Measurements from ENCODE around the gene NACA. TPM values are rescaled to one million over a fixed set of nuclear protein-coding genes. Genes with fewer than 3 reads are reported as not detected.
"Not testable (repeated sequence)": the region's sequence is repeated elsewhere in the genome, so short reads cannot be mapped to it uniquely, and the experiment has no call there.

The NACA gene
- total RNA-seq, 2 experiments from 2014 or later: 1,279 to 1,321 TPM

DNA sequence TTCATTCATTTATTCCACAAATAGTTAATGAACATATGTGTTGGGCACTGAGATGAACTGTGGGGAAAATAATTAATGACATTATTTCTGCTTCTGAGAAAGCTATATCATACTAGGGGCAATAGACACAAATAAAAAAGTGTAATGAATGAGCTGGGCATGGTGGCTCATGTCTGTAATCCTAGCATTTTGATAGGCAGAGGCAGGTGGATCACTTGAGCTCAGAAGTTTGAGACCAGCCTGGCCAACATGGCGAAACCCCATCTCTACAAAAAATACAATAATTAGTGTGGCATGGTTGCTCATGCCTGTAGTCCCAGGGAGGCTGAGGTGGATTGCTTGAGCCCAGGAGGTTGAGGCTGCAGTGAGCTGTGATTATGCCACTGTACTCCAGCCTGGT lies 32.9 kb upstream of the NACA start:
- H3K27me3 Mint-ChIP-seq (ENCODE audit: low read depth); H3K4me1 Mint-ChIP-seq (ENCODE audit: low read depth); DNase-seq; H3K36me3 Mint-ChIP-seq (ENCODE audit: low read depth); H3K27ac Mint-ChIP-seq; H3K4me3 Mint-ChIP-seq; H3K9me3 Mint-ChIP-seq: not testable (repeated sequence)
- CTCF ChIA-PET: interaction anchor here (0.6 to 9.6 kb wide), 15 partner anchors 12 to 354 kb away, joined by 3 to 87 read pairs (median 4); partner anchors contain the start of genes STAT6 and TAC3
- intact Hi-C loops (cut with micrococcal nuclease): loop anchor here (1.0 to 5.0 kb wide), 6 partner anchors 229 to 424 kb away; partner anchors contain the start of gene LRP1

GRCh38 chr12:56753566-56753965 lies 28.5 kb upstream of the NACA start:
- H3K9me3 Mint-ChIP-seq: no peaks in the 10 kb centered on the region
- peaks cover 25% of the 10 kb centered on the region for H3K36me3 Mint-ChIP-seq (ENCODE audit: low read depth)
- no peak for DNase-seq
- no peak overlapping the region for H3K27ac Mint-ChIP-seq
- peak overlapping the region; percentile 13 for H3K4me3 Mint-ChIP-seq
- H3K4me1 Mint-ChIP-seq (ENCODE audit: low read depth): peaks cover 28% of the 10 kb centered on the region
- no peaks in the 10 kb centered on the region for H3K27me3 Mint-ChIP-seq (ENCODE audit: low read depth)
- CTCF ChIA-PET: interaction anchor here (0.7 to 9.6 kb wide), 7 partner anchors 11 to 358 kb away, joined by 3 to 87 read pairs (median 4); partner anchors contain the start of gene STAT6
- intact Hi-C loops (cut with micrococcal nuclease): loop anchor here (5.0 kb wide), 1 partner anchor 334 kb away; the partner anchor contains the start of gene NAB2

DNA sequence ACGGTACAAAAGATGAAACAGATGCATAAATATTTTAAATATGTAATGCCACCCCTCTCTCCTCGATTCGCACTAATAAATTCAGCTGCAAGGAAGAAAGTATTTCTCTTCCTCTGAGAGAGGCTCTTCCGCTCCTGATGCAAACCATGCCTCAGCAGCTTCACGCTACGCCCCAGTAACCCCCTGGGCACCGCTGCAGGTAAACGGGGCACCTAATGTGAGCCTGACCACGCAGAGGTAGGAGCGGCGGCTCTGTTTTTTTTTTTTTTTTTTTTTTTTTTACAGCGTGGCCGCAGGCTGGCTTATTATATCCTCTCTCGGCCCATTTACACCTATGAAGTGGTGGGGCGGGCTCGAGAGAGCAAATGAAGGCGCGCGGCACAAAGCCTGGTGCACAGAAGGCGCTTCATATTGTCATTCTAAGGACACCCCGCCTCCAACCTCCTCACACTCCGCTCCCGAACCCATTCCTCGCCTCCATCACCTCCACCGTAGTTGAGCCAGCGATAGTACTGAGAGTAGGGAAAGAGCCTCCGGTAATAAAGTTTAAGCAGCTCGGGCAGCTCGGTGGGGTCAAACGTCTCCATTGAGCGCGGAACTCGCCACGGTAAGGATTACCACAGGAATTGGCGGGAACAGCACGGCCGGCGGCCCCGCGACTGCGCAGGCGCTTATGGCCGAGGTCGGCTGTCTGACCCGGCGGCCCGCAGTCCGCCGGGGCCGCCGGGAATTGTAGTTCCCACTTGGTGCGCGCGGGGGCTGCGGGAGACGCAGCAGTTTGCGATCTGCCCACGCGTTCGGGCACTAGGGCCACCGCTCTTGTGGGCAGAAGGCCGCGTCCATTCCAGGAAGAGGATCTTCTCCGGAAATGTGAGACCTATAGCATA lies 26.9 kb upstream of the NACA start, which contains the start of gene PRIM1:
Gene PRIM1, minus strand, starts transcription at position 612 of the 887 bp plus-strand sequence. Its CDS starts 25 bp downstream, at position 587.
- Mint-ChIP-seq H3K4me3 (peak within 1 kb of the TSS; percentile 98), H3K36me3 (ENCODE audit: low read depth) (peaks cover 37% of the 10 kb centered on the region), H3K4me1 (ENCODE audit: low read depth) (peaks cover 40% of the 10 kb centered on the region), H3K9me3 (no peaks in the 10 kb centered on the region), H3K27me3 (ENCODE audit: low read depth) (no peaks in the 10 kb centered on the region), H3K27ac (peak within 1 kb of the TSS; percentile 99)
- intact Hi-C loops (cut with micrococcal nuclease): loop anchor here (1.0 to 5.0 kb wide), 4 partner anchors 27 to 335 kb away; partner anchors contain the start of genes NAB2, NACA and PTGES3
- peak; percentile 90 for DNase-seq
- CTCF ChIA-PET: interaction anchor here (0.7 to 9.6 kb wide), 4 partner anchors 26 to 310 kb away, joined by 4 to 87 read pairs (median 16); no protein-coding TSS in a partner anchor

DNA sequence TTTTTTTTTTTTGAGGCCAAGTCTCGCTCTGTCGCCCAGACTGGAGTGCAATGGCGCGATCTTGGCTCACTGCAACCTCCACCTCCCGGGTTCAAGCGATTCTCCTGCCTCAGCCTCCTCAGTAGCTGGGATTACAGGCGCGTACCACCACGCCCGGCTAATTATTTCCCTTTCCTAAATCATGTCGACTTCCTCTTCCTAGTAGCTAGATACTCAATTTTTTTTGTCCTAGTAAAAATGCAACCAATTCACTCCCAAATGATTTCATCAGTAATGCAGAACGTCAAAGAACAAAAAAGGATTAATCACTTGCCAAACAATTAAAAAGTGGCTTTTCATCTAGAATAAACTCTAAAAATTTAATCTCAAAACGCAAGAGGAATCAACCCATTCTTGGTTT lies 25.5 kb upstream of the NACA start:
- CTCF ChIA-PET: interaction anchor here (0.7 to 1.2 kb wide), 5 partner anchors 9 to 251 kb away, joined by 3 to 5 read pairs (median 4); no protein-coding TSS in a partner anchor
- H3K27ac Mint-ChIP-seq; H3K27me3 Mint-ChIP-seq (ENCODE audit: low read depth); H3K9me3 Mint-ChIP-seq; DNase-seq: not testable (repeated sequence)
- peaks cover 45% of the 10 kb centered on the region for H3K36me3 Mint-ChIP-seq (ENCODE audit: low read depth)
- peaks cover 44% of the 10 kb centered on the region for H3K4me1 Mint-ChIP-seq (ENCODE audit: low read depth)
- peak overlapping the region; percentile 51 for H3K4me3 Mint-ChIP-seq
- intact Hi-C loops (cut with micrococcal nuclease): loop anchor here (5.0 kb wide), 1 partner anchor 337 kb away; the partner anchor contains the start of gene NAB2

GRCh38 chr12:56749853-56750252 lies 24.8 kb upstream of the NACA start:
- CTCF ChIA-PET: interaction anchor here (0.6 to 1.2 kb wide), 3 partner anchors 239 to 339 kb away, joined by 3 to 5 read pairs (median 5); no protein-coding TSS in a partner anchor
- peaks cover 42% of the 10 kb centered on the region for H3K4me1 Mint-ChIP-seq (ENCODE audit: low read depth)
- peaks cover 48% of the 10 kb centered on the region for H3K36me3 Mint-ChIP-seq (ENCODE audit: low read depth)
- no peaks in the 10 kb centered on the region for H3K27me3 Mint-ChIP-seq (ENCODE audit: low read depth)
- no peak for DNase-seq
- peak overlapping the region; percentile 56 for H3K4me3 Mint-ChIP-seq
- no peaks in the 10 kb centered on the region for H3K9me3 Mint-ChIP-seq
- no peak overlapping the region for H3K27ac Mint-ChIP-seq
- intact Hi-C loops (cut with micrococcal nuclease): loop anchor here (5.0 kb wide), 1 partner anchor 337 kb away; the partner anchor contains the start of gene NAB2

GRCh38 chr12:56749359-56749758 lies 24.3 kb upstream of the NACA start:
- H3K27me3 Mint-ChIP-seq (ENCODE audit: low read depth): no peaks in the 10 kb centered on the region
- no peak for DNase-seq
- no peak overlapping the region for H3K4me3 Mint-ChIP-seq
- H3K36me3 Mint-ChIP-seq (ENCODE audit: low read depth): peaks cover 51% of the 10 kb centered on the region
- no peak overlapping the region for H3K27ac Mint-ChIP-seq
- H3K4me1 Mint-ChIP-seq (ENCODE audit: low read depth): peaks cover 42% of the 10 kb centered on the region
- CTCF ChIA-PET: interaction anchor here (0.6 kb wide), 1 partner anchor 340 kb away, joined by 5 read pairs; no protein-coding TSS in a partner anchor
- intact Hi-C loops (cut with micrococcal nuclease): no loop called here
- no peaks in the 10 kb centered on the region for H3K9me3 Mint-ChIP-seq

GRCh38 chr12:56728139-56728861 lies 3.2 kb upstream of the NACA start:
- intact Hi-C loops (cut with micrococcal nuclease): loop anchor here (5.0 kb wide), 1 partner anchor 349 kb away; the partner anchor contains the start of gene NEMP1
- Mint-ChIP-seq H3K27ac (no peak overlapping the region), H3K4me3 (no peak overlapping the region), H3K36me3 (ENCODE audit: low read depth) (peaks cover 58% of the 10 kb centered on the region), H3K9me3 (no peaks in the 10 kb centered on the region), H3K27me3 (ENCODE audit: low read depth) (no peaks in the 10 kb centered on the region), H3K4me1 (ENCODE audit: low read depth) (peaks cover 16% of the 10 kb centered on the region)
- CTCF ChIA-PET: interaction anchor here (0.6 to 0.8 kb wide), 2 partner anchors 13 to 99 kb away, joined by 3 to 4 read pairs; no protein-coding TSS in a partner anchor
- DNase-seq: no peak

- not testable (repeated sequence) for DNase-seq; H3K27me3 Mint-ChIP-seq (ENCODE audit: low read depth); H3K9me3 Mint-ChIP-seq
- Mint-ChIP-seq H3K27ac (peak overlapping the region; percentile 99), H3K4me1 (ENCODE audit: low read depth) (peaks cover 35% of the 10 kb centered on the region), H3K36me3 (ENCODE audit: low read depth) (peaks cover 72% of the 10 kb centered on the region), H3K4me3 (peak overlapping the region; percentile 99)
- CTCF ChIA-PET: interaction anchor here (0.6 to 1.5 kb wide), 2 partner anchors 9 to 458 kb away, joined by 3 to 4 read pairs; no protein-coding TSS in a partner anchor
- intact Hi-C loops (cut with micrococcal nuclease): loop anchor here (5.0 kb wide), 1 partner anchor 351 kb away; the partner anchor contains the start of gene NEMP1
Measured at GRCh38 chr12:56726196-56726675, 1.1 kb upstream of the NACA start.

DNA sequence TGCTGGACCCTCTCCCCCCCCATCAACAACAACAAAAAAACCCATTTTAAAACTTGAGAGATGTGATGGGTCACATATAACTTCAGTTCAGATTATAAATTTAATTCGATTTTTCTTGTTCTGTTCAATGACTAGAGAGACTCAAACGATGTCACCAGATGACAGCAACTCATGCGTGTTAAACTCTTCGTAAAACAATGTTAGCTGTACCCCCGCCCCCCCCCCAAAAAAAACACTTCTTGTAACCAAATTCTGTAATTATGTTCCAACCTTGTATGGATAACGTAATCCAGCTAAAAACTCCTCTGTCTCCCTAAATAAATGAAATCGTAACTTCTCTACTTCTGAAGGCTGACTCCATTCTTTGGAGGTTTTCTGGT lies 614 bp upstream of the NACA start:
- CTCF ChIA-PET: interaction anchor here (0.5 to 0.8 kb wide), 5 partner anchors 8 to 89 kb away, joined by 3 to 5 read pairs (median 4); no protein-coding TSS in a partner anchor
- peaks cover 72% of the 10 kb centered on the region for H3K36me3 Mint-ChIP-seq (ENCODE audit: low read depth)
- H3K27me3 Mint-ChIP-seq (ENCODE audit: low read depth): no peaks in the 10 kb centered on the region
- peak overlapping the region; percentile 99 for H3K4me3 Mint-ChIP-seq
- intact Hi-C loops (cut with micrococcal nuclease): loop anchor here (1.0 to 5.0 kb wide), 9 partner anchors 27 to 705 kb away; partner anchors contain the start of genes NABP2, NEMP1, PRIM1 and PTGES3
- peaks cover 40% of the 10 kb centered on the region for H3K4me1 Mint-ChIP-seq (ENCODE audit: low read depth)
- no peaks in the 10 kb centered on the region for H3K9me3 Mint-ChIP-seq
- H3K27ac Mint-ChIP-seq: peak overlapping the region; percentile 99
- no peak for DNase-seq

- H3K27ac Mint-ChIP-seq: peak overlapping the region; percentile 99
- H3K27me3 Mint-ChIP-seq (ENCODE audit: low read depth): no peaks in the 10 kb centered on the region
- DNase-seq: no peak
- peaks cover 51% of the 10 kb centered on the region for H3K4me1 Mint-ChIP-seq (ENCODE audit: low read depth)
- H3K36me3 Mint-ChIP-seq (ENCODE audit: low read depth): peaks cover 79% of the 10 kb centered on the region
- H3K4me3 Mint-ChIP-seq: peak overlapping the region; percentile 99
- CTCF ChIA-PET: no interaction called here
- no peaks in the 10 kb centered on the region for H3K9me3 Mint-ChIP-seq
- intact Hi-C loops (cut with micrococcal nuclease): loop anchor here (2.0 kb wide), 1 partner anchor 706 kb away; the partner anchor contains the start of gene R3HDM2
Measured at GRCh38 chr12:56724701-56724971, 463 bp downstream of the NACA start.

- no peaks in the 10 kb centered on the region for H3K27me3 Mint-ChIP-seq (ENCODE audit: low read depth)
- H3K4me1 Mint-ChIP-seq (ENCODE audit: low read depth): peaks cover 57% of the 10 kb centered on the region
- CTCF ChIA-PET: no interaction called here
- DNase-seq: peak; percentile 44
- intact Hi-C loops (cut with micrococcal nuclease): loop anchor here (2.0 kb wide), 1 partner anchor 707 kb away; the partner anchor contains the start of gene R3HDM2
- peak overlapping the region; percentile 99 for H3K27ac Mint-ChIP-seq
- peaks cover 81% of the 10 kb centered on the region for H3K36me3 Mint-ChIP-seq (ENCODE audit: low read depth)
- peak overlapping the region; percentile 99 for H3K4me3 Mint-ChIP-seq
- no peaks in the 10 kb centered on the region for H3K9me3 Mint-ChIP-seq
Measured at GRCh38 chr12:56723889-56724700, 1.0 kb downstream of the NACA start.

Data from activated naive CD4-positive, alpha-beta T cell treated with anti-CD3 and anti-CD28 coated beads for 36 hours (primary cell).